HG02610 (cell line): ENCODE data around the gene GSAP.

ENCODE experiments used
- ATAC-seq: cut with Tn5 transposase; IDR thresholded peaks from one replicate; pipeline ENCODE4 v1.9.1; 2021; ENCODE audit warnings: mild to moderate bottlenecking, moderate library complexity; ENCODE audit not compliant: unreplicated experiment

Gene GSAP

GRCh38 chr7:77409005-77409738 is 7.0 kb downstream of the GSAP start:
- ATAC-seq, result no peak

- ATAC-seq, result no peak
These were observed 8.2 kb downstream of the GSAP start for GRCh38 chr7:77407906-77408305.

- no peak for ATAC-seq
These were observed 9.7 kb downstream of the GSAP start for GRCh38 chr7:77406421-77406820.

- ATAC-seq, result no peak
These were observed 11.5 kb downstream of the GSAP start for GRCh38 chr7:77404641-77405040.

GRCh38 chr7:77403957-77404356 is 12.2 kb downstream of the GSAP start:
- ATAC-seq, result no peak

- no peak for ATAC-seq
These were observed 13.3 kb downstream of the GSAP start for GRCh38 chr7:77402818-77403217.

- ATAC-seq, result no peak
These were observed 15.1 kb downstream of the GSAP start for GRCh38 chr7:77401002-77401401.

GRCh38 chr7:77399816-77400215 is 16.3 kb downstream of the GSAP start:
- no peak for ATAC-seq

- ATAC-seq, result no peak
These were observed 19.1 kb downstream of the GSAP start for GRCh38 chr7:77396894-77397547.

GRCh38 chr7:77395626-77396025 is 20.5 kb downstream of the GSAP start:
- ATAC-seq, result no peak

GRCh38 chr7:77393954-77394353 is 22.2 kb downstream of the GSAP start:
- ATAC-seq, result no peak

GRCh38 chr7:77393261-77393660 is 22.9 kb downstream of the GSAP start:
- ATAC-seq, result peak; percentile 98

GRCh38 chr7:77391230-77391629 is 24.9 kb downstream of the GSAP start:
- peak; percentile 41 for ATAC-seq

- no peak for ATAC-seq
These were observed 28.0 kb downstream of the GSAP start for GRCh38 chr7:77388055-77388641.

- ATAC-seq, result no peak
These were observed 29.9 kb downstream of the GSAP start for GRCh38 chr7:77386165-77386822.

- ATAC-seq, result no peak
These were observed 32.8 kb downstream of the GSAP start for GRCh38 chr7:77383333-77383740.

- ATAC-seq, result no peak
These were observed 33.6 kb downstream of the GSAP start for GRCh38 chr7:77382532-77382931.

GRCh38 chr7:77378584-77378983 is 37.6 kb downstream of the GSAP start:
- no peak for ATAC-seq

GRCh38 chr7:77370606-77371005 is 45.5 kb downstream of the GSAP start:
- ATAC-seq, result peak; percentile 80

GRCh38 chr7:77368974-77369373 is 47.2 kb downstream of the GSAP start:
- no peak for ATAC-seq

- no peak for ATAC-seq
These were observed 48.2 kb downstream of the GSAP start for GRCh38 chr7:77367976-77368375.

GRCh38 chr7:77362905-77363304 is 53.2 kb downstream of the GSAP start:
- no peak for ATAC-seq
